Measurements from ENCODE around the gene GPR162.

GPR162 gene

DNA sequence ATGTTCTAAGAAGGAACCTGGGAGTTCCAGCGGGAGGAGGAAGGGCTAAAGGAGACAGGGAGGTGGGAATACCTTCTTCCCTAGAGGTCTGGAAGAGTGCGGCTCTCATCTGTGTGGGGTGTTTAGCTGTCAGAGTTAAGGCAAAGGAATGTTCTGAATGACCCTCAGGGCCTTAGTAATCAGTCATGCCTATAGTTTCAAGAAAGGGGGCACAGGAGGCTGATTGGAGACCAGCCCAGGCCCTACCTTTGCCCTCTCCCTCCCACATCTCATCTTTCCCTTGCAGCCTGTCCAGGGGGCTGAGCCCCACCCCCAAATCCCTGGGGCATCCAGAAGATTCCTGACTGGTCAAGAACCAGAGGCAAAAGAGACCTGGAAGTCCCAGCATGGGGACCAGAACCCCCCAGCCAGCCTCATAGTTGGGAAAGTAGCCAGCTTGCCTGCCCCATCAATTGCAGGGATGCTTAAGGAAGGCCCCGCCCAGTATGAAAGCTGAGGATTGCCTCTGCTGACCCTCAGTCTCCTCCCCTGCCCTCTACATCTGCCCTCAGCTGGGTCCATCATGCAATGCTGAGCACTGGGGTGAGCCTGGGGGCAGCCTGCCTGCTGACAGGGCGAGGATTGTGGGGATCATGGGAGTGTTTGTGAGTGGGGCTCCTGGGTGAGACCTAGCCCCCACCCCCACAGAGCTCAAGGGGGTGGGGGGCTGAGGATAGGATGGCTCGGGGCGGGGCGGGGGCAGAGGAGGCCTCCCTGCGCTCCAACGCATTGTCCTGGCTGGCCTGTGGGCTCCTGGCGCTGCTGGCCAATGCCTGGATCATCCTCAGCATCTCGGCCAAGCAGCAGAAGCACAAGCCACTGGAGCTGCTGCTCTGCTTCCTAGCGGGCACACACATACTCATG, 1.8 kb downstream of the GPR162 start:
- no peak for DNase-seq

DNA sequence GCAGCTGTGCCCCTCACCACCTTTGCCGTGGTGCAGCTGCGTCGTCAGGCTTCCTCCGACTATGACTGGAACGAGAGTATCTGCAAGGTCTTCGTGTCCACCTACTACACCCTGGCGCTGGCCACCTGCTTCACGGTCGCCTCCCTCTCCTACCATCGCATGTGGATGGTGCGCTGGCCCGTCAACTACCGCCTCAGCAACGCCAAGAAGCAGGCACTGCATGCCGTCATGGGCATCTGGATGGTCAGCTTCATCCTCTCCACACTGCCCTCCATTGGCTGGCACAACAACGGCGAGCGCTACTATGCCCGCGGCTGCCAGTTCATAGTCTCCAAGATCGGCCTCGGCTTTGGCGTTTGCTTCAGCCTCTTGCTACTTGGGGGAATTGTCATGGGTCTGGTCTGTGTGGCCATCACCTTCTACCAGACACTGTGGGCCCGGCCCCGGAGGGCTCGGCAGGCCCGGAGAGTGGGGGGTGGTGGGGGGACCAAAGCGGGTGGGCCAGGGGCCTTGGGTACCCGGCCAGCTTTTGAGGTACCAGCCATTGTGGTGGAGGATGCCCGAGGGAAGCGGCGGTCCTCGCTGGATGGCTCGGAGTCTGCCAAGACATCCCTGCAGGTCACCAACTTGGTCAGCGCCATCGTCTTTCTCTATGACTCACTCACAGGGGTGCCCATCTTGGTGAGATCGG, 2.6 kb downstream of the GPR162 start:
- no peak for DNase-seq

DNA sequence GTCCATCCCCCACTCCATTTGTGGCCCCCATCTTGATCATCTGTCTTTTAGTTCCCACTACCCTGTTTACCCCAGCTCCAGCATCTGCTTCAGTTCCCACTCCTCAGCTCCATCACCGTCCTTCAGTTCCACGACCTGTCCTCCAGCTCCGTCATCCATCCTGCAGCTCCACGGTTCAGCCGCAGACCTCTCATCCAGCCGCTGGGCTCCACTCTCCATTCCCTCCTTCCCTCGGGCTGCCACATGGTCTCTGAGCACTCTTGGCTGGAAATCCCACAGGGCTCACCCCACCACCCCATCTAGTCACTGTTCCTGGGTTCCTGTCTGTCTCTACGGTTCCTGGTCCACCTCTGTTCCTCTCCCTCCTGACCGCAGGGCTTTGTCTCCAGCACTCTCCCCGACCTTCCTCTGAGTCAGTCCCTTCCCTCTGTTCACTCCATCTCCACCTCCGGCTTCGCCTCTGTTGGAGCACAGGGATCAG, 3.3 kb downstream of the GPR162 start:
- DNase-seq = no peak

DNA sequence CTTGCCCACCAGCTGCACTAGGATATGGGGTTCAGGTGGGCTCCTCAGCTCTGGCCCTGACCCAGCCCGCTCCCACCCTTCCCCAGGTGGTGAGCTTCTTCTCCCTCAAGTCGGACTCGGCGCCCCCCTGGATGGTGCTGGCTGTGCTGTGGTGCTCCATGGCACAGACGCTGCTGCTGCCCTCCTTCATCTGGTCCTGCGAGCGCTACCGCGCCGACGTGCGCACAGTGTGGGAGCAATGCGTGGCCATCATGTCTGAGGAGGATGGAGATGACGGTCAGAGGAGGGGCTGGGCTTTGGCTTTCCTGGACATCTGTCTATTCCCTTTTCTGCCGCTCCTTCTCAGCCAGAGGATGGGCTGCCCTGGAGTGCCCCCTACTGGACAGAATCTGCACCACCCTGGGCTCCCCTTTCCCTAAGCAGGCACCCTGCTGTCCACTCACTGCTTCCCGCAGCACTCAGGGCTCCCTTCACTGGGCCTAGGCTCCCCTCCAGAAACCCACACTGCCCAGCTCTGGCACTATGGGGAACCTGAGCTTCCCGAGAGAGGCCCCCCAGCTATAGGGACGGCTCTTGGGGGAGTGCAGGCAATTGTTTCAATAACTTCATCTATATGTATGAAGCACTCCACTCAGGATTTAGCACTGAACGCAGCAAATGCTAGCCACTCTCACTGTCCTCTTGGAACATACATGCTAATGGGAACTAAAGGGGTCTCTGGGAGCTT, 3.9 kb downstream of the GPR162 start:
- DNase-seq = peak; percentile 94

DNA sequence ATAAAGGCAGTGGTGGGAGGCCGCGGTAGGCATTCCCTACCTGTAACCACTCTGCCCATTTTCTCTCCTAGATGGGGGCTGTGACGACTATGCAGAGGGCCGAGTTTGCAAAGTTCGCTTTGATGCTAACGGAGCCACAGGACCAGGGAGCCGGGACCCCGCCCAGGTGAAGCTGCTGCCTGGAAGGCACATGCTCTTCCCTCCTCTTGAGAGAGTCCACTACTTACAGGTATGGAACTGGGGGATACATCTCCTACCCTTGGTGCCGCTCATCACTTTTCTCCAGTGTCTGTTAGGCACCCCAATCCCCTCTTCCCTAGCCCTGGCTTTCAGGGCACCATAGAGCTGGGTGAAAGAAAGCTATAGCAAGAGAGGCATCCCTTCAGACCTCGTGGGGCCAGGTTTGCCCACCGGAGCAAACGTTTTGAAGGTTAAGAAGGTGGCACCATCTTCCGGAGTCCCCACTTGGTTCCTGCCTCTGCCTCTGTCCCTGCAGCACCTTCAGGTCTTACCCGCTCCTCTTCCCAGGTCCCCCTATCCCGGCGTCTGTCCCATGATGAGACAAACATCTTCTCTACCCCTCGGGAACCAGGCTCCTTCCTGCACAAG, 4.6 kb downstream of the GPR162 start:
- DNase-seq = no peak

DNA sequence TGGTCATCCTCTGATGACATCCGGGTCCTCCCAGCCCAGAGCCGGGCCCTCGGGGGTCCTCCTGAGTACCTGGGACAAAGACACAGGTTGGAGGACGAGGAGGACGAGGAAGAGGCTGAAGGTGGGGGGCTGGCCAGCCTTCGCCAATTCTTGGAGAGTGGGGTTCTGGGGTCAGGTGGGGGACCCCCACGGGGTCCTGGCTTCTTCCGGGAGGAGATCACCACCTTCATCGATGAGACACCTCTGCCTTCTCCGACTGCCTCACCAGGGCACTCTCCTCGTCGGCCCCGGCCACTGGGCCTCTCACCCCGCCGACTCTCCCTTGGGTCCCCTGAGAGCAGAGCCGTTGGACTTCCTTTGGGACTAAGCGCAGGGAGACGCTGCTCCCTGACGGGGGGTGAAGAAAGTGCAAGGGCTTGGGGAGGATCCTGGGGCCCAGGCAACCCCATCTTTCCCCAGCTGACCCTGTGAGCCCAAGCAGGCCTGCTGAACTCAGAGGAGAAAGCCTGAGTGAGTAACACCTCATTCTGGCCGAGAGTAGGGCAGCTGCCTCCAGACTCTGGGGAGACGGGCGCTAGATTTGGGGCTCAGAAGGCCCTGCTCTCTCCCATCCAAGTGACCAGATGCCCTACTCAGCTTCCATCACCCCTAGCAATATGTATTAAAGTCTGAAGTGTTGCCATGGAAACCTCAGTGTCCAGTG, 5.3 kb downstream of the GPR162 start:
- DNase-seq = no peak

DNA sequence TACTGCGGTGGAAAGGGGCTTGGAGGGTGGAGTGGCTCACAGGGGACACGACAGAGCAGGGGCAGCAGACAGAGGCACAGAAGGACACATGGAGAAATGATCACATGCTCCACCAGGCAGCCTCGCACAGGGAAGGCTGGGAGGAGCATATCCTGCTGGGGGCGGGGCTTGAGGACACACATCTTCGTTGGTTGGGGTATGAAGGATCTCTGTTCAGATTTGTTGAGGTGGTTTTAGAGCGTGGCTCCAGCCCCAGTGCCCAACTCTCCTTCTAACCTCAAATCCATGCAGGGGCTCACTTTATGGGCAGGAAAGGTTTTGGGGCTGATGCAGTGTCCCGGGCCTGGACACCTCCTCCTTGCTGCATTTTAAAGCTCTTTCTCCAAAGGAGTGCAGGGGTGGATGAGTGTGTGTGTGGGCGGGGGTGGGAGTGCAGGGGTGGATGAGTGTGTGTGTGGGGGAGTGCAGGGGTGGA, 5.9 kb downstream of the GPR162 start:
- DNase-seq = peak; percentile 91

DNA sequence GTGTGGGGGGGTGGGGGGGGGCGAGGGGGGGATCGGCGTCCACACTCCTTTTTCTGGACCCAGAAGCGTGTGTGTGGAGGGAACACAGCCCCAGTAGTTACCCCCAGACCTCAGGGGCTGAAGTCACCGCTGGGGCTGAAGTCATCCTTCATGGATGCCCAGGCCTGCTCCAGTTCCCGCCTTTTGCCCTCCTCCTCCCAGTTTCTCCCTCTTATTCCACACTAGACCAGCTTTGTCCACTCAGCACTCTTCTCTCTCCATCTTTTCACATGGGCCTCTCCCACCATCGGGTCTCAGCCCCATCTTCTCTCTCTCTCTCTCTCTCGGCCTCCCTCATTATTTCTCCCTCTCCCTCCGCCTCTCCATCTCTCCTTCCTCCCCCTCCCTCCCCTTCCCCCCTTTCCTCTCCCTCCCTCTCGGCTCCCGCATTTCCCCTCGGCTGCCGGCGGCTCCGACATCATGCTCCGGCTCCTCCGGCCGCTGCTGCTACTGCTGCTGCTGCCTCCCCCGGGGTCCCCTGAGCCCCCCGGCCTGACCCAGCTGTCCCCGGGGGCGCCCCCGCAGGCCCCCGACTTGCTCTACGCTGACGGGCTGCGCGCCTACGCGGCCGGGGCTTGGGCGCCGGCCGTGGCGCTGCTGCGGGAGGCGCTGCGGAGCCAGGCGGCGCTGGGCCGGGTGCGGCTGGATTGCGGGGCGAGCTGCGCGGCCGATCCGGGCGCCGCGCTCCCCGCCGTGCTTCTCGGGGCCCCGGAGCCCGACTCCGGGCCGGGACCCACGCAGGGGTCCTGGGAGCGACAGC, 6.6 kb downstream of the GPR162 start, which contains the start of gene P3H3:
Gene P3H3 (plus strand): TSS at position 426 of the 799 bp plus-strand sequence. CDS start 34 bp downstream, at position 460.
- peak; percentile 75 for DNase-seq

DNA sequence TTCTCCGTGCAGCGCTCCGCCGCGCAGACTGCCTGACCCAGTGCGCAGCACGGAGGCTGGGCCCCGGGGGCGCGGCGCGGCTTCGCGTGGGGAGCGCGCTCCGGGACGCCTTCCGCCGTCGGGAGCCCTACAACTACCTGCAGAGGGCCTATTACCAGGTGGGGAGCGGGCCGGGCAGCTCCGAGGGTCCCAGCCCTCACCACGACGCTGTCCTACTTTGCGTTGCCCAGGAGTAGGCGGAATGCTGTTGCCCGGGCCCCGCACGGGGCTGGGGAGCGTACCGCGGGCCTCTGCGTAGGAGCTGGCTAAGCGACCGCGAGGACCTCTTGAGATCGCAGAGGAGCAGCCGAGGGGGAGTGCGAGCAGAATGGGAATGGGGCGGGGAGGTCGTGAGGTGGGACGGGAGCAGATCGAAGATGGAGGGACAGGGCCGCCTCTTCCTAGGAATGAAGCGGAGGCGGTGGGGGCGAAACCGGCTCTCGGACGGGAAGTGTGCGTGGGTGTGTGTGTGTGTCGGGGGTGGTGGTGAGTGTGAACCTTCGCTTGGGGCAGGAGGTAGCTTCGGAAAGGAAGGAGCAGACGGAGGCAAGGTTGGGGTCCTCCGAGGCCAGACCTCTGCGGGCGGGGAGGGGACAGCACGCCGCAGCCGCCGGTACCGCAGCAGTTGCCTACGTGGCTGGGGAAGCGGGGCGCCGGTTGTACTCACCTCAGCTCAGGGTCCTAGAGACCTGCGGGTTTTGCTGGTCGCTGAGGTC, 7.3 kb downstream of the GPR162 start:
- peak; percentile 77 for DNase-seq

DNA sequence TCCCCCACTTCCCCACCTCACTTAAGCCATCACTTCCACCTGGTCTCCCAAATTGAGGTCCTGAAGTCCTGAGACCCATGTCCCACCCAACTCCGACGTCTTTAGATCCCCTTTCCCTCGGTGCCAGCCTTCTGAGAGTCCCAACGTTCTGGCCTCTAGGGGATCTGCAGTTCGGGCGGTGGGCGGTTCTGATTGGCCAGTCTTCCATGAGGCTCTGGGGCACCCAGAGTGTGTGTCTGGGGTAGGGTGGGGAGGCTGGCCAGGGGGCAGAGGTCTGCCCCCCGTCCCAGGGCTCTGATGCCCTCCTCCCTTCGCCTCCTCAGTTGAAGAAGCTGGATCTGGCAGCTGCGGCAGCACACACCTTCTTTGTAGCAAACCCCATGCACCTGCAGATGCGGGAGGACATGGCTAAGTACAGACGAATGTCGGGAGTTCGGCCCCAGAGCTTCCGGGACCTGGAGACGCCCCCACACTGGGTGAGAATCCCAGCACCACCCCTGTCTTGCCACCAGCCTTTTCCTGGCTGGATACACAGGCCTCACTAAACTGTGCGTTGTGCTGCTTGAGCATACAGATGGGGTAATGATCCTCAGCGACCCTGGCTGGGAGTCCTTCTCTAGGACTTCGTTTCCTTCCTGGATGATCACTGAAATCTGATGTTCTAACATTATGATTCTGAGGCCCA, 8.1 kb downstream of the GPR162 start:
- DNase-seq = no peak

DNA sequence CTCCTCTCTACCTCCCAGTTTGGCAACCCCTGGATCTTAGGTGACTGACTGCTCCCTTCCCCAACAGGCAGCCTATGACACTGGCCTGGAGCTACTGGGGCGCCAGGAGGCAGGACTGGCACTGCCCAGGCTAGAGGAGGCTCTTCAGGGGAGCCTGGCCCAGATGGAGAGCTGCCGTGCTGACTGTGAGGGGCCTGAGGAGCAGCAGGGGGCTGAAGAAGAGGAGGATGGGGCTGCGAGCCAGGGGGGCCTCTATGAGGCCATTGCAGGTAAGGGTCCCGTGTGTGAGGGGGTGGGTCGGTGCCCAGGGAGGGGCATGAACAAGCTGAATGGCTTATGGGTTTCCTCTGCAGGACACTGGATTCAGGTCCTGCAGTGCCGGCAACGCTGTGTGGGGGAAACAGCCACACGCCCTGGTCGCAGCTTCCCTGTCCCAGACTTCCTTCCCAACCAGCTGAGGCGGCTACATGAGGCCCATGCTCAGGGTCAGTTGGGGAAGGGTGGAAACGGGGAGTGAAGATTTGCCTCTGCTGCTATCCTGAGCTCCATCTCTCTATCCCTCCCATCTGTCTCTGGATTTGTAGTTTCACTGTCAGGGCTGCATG, 8.8 kb downstream of the GPR162 start:
- no peak for DNase-seq

DNA sequence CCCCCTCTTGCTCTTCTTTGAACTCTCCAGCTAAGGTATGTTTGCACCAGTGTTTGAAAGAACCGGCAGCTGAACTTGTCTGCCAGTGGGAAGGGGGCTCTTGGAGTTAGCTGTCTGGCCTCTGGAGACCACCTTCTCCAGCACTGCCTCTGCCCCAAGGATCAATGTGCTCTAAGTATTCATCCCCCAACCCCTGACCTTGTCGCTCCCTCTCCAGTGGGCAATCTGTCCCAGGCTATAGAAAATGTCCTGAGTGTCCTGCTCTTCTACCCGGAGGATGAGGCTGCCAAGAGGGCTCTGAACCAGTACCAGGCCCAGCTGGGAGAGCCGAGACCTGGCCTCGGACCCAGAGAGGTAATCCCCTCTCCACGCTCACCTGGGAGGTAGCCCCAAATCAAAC, 9.4 kb downstream of the GPR162 start:
- DNase-seq = no peak

DNA sequence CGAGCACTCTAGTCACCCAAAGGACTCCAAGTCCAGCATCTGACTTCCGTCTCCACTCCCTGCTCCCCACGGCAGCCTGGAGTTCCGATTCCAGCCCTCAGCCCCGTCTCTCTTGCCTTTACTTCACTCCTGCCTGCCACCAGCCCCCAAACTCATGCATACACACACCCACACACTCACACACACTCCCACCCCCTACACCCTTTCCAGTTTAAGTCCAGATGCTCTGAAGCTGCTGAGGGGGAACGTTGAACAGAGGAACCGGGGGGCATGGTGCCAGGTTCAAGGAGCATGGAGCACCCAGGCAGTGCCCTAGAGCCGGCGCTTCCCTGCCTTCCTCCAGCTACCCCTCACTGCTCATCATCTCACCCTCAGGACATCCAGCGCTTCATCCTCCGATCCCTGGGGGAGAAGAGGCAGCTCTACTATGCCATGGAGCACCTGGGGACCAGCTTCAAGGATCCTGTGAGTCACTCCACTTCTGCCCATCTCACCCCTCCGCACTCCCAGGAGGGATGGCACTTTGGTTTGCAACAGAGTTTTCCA, 9.9 kb downstream of the GPR162 start:
- DNase-seq = no peak

DNA sequence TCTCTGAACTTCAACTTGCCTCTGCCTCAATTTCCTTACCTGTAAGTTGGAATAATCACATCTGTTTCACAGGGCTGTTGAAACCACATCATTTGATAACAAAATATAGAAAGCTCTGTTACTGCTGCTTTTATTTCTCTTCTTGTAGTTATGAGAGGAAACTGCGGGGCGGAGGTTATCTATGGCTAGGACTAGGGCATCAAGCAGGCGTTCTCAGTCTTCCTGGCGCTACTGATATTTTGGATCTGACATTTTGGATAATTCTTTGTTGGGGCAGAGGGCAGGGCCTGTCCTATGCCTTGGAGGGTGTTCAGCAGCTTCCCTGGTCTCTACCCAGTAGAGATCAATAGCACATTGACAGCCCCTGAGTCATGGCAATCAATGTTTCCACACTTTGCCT, 10.5 kb downstream of the GPR162 start:
- DNase-seq = no peak

DNA sequence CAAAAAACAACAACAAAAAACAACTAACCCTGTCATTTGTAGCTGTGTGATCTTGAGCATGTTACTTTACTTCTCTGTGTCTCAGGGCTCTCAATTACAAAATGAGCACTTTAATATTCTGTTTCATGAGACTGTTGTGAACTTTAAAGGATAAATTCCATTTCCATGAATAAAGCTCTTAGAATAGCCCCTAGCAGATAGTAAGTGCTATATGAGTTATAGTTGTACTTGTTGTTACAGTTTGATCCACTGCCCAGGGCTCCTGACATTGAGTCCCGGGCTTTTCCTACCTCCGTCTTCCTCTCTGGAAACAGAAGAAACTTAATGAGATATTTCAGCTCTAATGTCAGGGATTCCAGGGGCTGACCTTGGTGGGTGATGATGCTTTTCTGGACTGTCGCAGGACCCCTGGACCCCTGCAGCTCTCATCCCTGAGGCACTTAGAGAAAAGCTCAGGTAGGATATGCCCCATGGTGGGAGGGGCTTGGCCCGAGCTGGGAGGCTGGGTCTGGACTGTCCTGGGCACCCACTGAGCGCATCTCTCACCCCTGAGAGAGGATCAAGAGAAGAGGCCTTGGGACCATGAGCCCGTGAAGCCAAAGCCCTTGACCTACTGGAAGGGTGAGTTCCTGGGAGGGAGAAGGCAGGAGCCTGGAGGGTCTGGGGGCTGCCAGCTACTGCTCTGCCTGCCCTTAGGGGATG, 11.7 kb downstream of the GPR162 start:
- DNase-seq = no peak

DNA sequence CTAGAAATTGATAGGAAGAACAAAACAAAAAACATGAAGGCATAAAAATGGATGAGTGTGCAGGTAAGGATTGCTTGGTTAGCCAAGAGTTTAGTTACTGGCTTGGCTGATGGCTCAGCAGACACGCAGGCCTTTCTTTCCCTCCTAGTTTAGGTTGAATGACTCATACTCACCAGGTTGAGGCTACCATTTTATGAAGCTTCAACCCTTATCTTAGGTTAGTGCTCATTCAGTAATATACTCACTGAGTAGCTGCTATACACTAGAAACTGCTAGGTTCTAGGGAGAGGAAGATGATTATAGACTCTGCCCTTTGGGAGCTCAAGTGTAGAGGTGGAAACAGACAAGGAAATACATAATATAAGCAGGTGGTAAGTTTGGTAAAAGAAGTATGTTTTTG, 12.6 kb downstream of the GPR162 start:
- DNase-seq = no peak

DNA sequence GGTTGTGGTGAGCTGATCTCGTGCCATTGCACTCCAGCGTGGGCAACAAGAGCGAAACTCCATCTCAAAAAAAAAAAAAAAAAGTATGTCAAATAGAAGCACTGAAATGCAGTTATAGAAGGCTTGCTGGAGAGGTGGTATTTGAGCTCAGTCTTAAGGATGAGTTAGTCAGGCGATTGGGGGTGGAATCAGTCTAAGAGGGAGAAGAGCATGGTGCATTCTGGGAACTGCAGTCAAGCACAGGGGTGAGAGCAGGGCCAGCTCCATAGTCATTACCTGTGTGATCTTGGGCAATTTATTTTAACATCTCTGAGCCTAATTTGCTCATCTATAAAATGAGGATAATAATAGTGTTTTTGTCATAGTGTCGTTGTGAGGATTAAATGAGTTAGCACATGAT, 13.3 kb downstream of the GPR162 start:
- DNase-seq = no peak

DNA sequence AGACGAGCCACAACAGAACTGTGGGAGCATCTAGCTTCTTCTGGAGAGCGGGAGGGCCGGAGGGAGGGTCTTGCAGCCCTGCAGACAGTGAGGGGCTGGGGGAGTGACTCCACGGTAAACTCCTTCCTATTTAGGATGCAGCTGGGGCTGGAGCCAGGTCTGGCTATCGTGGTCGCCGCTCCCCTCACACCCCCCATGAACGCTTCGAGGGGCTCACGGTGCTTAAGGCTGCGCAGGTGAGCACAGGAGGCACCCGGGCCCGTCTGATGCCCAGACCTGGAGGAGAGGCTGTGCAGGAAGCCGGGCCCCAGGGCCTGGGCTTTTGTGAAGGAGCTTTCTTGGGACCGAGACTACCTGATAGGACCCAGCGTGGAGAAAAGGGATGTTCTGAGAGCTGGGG, 15.2 kb downstream of the GPR162 start:
- no peak for DNase-seq
